Measurements from ENCODE around the gene RRBP1. TPM values are rescaled to one million over a fixed set of nuclear protein-coding genes. Genes with fewer than 3 reads are reported as not detected.

RRBP1 gene
- total and polyA plus RNA-seq, 2 donors (not counting 3 experiments of a cell fraction or from before 2014, with no cell fraction given) = 50.3 to 236 TPM

GRCh38 chr20:17693444-17694001, 11.5 kb upstream of the RRBP1 start:
- Histone ChIP-seq H3K4me2 (ENCODE audit: insufficient read depth, low read length) (no peak overlapping the region), H3K9ac (replicated peaks; ENCODE audit: extremely low read depth, insufficient read depth, low read length) (no peak overlapping the region), H2AFZ (ENCODE audit: low read depth, low read length) (no peak overlapping the region), H3K27ac (ENCODE audit: insufficient read depth, low read depth, low read length) (no peak overlapping the region), H3K4me3 (replicated peaks in 1 of 3; ENCODE audit: insufficient read depth in 1 of 3, low read depth in 1 of 3, low read length in 3 of 3) (no peak overlapping the region), H3K9me3 (replicated peaks; ENCODE audit: control insufficient read depth, insufficient read depth, low read length) (no peaks in the 10 kb centered on the region), H3K36me3 (ENCODE audit: control insufficient read depth in 2 of 2, extremely low read depth in 1 of 2, insufficient read depth in 2 of 2, low read length in 2 of 2) (no peaks in the 10 kb centered on the region), H3K4me1 (ENCODE audit: control insufficient read depth, extremely low read depth, insufficient read depth, low read length) (no peaks in the 10 kb centered on the region), H3K79me2 (ENCODE audit: control insufficient read depth, insufficient read depth, low read length) (no peaks in the 10 kb centered on the region), H3K27me3 (ENCODE audit: control insufficient read depth in 2 of 2, insufficient read depth in 2 of 2, low read length in 2 of 2) (peaks cover 9 to 15% of the 10 kb centered on the region in 2 experiments), H4K20me1 (replicated peaks; ENCODE audit: control insufficient read depth, extremely low read depth, insufficient read depth, low read length) (no peaks in the 10 kb centered on the region), H3K9me1 (replicated peaks; ENCODE audit: control insufficient read depth, extremely low read depth, insufficient read depth, low read length) (no peaks in the 10 kb centered on the region)
- intact Hi-C loops (cut with micrococcal nuclease) = no loop called here
- CTCF ChIA-PET = no interaction called here
- DNase-seq (ENCODE audit: low read depth, low spot score) (no peak), FAIRE-seq (no peak)
- dilution Hi-C loops (cut with MboI; ENCODE audit: extremely low pct_ligation_motif_present, low sequenced_read_pairs) = no loop called here
- POLR2A ChIA-PET = no interaction called here
- TF ChIP-seq EZH2 (IDR thresholded peaks at IDR 0.05; ENCODE audit: borderline replicate concordance, low read depth, low read length, severe bottlenecking) = no peak
- TF ChIP-seq FOS (IDR thresholded peaks at IDR 0.05; ENCODE audit: borderline replicate concordance, insufficient read depth, low read length) = no peak
- no peak for TF ChIP-seq POLR2A (IDR thresholded peaks at IDR 0.05; ENCODE audit: low read depth, low read length)
- TF ChIP-seq MAX (IDR thresholded peaks at IDR 0.05; ENCODE audit: insufficient read depth, insufficient read length) = no peak
- no peak for TF ChIP-seq MYC (IDR thresholded peaks at IDR 0.05; ENCODE audit: low read depth, low read length)
- no peak for TF ChIP-seq CTCF (IDR thresholded peaks at IDR 0.05; ENCODE audit: extremely low read depth in 1 of 2, insufficient read depth in 1 of 2, low read depth in 1 of 2, low read length in 2 of 2)
- BruUV-seq (replicated peaks) = no TSS peak
